ENCODE results near the gene RGS11. TPM values are rescaled to one million over a fixed set of nuclear protein-coding genes. Genes with fewer than 3 reads are reported as not detected.
A peak's percentile ranks its signal among the peaks of the same experiment; 100 is the strongest.

The RGS11 gene
- total and polyA plus RNA-seq, 2 experiments from 2014 or later = 0.74 to 1.8 TPM

- Mint-ChIP-seq H3K4me1 (peaks cover 1% of the 10 kb centered on the region; the same call in 2 of the 3 replicates), H3K27me3 (ENCODE audit: insufficient read depth, low read depth, poor library complexity) (no peaks in the 10 kb centered on the region), H3K9me3 (no peaks in the 10 kb centered on the region), H3K27ac (no peak overlapping the region), H3K36me3 (ENCODE audit: low read depth) (peaks cover 17% of the 10 kb centered on the region), H3K4me3 (no peak overlapping the region)
- Histone ChIP-seq H3K27ac (ENCODE audit: low read depth) (no peak overlapping the region; the same call in 1 of the 2 replicates), H3K79me2 (replicated peaks; ENCODE audit: insufficient read depth) (peaks cover 36% of the 10 kb centered on the region), H3K4me3 (no peak overlapping the region), H4K20me1 (replicated peaks; ENCODE audit: insufficient read depth) (peaks cover 32% of the 10 kb centered on the region), H3K27me3 (ENCODE audit: insufficient read depth) (no peaks in the 10 kb centered on the region), H2AFZ (no peak overlapping the region), H3F3A (replicated peaks; ENCODE audit: low read depth) (peaks cover under 1% of the 10 kb centered on the region), H3K9me2 (ENCODE audit: insufficient read depth) (no peaks in the 10 kb centered on the region), H3K4me2 (no peak overlapping the region), H3K36me3 (ENCODE audit: insufficient read depth) (0 out of 2 replicates have a peak, but pooled peaks cover 3% of the 10 kb centered on the region), H3K4me1 (ENCODE audit: insufficient read depth) (no peaks in the 10 kb centered on the region)
- DNase-seq (ENCODE audit: low spot score) (no peak), ATAC-seq (no peak)
- no peak for TF ChIP-seq ZNF114 (CRISPR knock-in tag; IDR thresholded peaks at IDR 0.05)
These were observed 36.0 kb upstream of the RGS11 start for GRCh38 chr16:311725-312124.

- Histone ChIP-seq H3K4me1 (ENCODE audit: insufficient read depth) (no peaks in the 10 kb centered on the region), H2AFZ (no peak overlapping the region), H3K27ac (ENCODE audit: low read depth) (peak overlapping the region; percentile 32; the same call in 1 of the 2 replicates), H3K9me2 (ENCODE audit: insufficient read depth) (no peaks in the 10 kb centered on the region), H3K4me2 (no peak overlapping the region), H3K4me3 (no peak overlapping the region), H3K79me2 (replicated peaks; ENCODE audit: insufficient read depth) (peaks cover 15% of the 10 kb centered on the region), H3K36me3 (ENCODE audit: insufficient read depth) (0 out of 2 replicates have a peak, but pooled peaks cover 3% of the 10 kb centered on the region), H4K20me1 (replicated peaks; ENCODE audit: insufficient read depth) (peaks cover 13% of the 10 kb centered on the region), H3F3A (replicated peaks; ENCODE audit: low read depth) (no peaks in the 10 kb centered on the region; the same call in 1 of the 2 replicates), H3K27me3 (ENCODE audit: insufficient read depth) (no peaks in the 10 kb centered on the region)
- peaks cover 7% of the 10 kb centered on the region for H3K27me3 Mint-ChIP-seq (ENCODE audit: insufficient read depth, low read depth, poor library complexity)
- H3K9me3 Mint-ChIP-seq = no peaks in the 10 kb centered on the region
- TF ChIP-seq JUNB (IDR thresholded peaks at IDR 0.05; ENCODE audit: unreplicated experiment) = no peak
- peak in 1 of 2 experiments; percentile 38; a peak in 1 of 4 replicates for TF ChIP-seq CTCF (conservative IDR thresholded peaks at IDR 0.05; ENCODE audit: low read depth in 2 of 2)
- no peak for TF ChIP-seq ZNF331 (CRISPR knock-in tag; IDR thresholded peaks at IDR 0.05; ENCODE audit: low read depth)
- TF ChIP-seq ZNF114 (CRISPR knock-in tag; IDR thresholded peaks at IDR 0.05) = no peak
- TF ChIP-seq REST (IDR thresholded peaks at IDR 0.05; ENCODE audit: unreplicated experiment) = no peak
- no peak for TF ChIP-seq ZNF462 (CRISPR knock-in tag; IDR thresholded peaks at IDR 0.05)
- no peak overlapping the region for H3K4me3 Mint-ChIP-seq
- peak; percentile 76 for ATAC-seq
- no peaks in the 10 kb centered on the region; the same call in 1 of the 3 replicates for H3K4me1 Mint-ChIP-seq
- peaks cover 12% of the 10 kb centered on the region for H3K36me3 Mint-ChIP-seq (ENCODE audit: low read depth)
- peak; percentile 37 for DNase-seq (ENCODE audit: low spot score)
- no peak overlapping the region for H3K27ac Mint-ChIP-seq
These were observed 33.7 kb upstream of the RGS11 start for GRCh38 chr16:309476-309875.
